ACC112 (cell line): ENCODE results near the gene C2CD3.

Source experiments
- H2AFZ ChIP-seq: fragments of 200-600 bp; sonication (generic); one replicate; pipeline ENCODE4 v1.6.0; 2017; ENCODE audit warnings: antibody characterized with exemption, low read length; ENCODE audit not compliant: unreplicated experiment
- H3K27ac ChIP-seq: fragments of 200-600 bp; sonication (generic); 2 replicates; pipeline ENCODE4 v1.5.1; 2014; ENCODE audit warnings: low read depth, mild to moderate bottlenecking, antibody characterized with exemption, low read length, moderate library complexity
- H3K27me3 ChIP-seq: fragments of 200-600 bp; sonication (generic); 2 replicates; pipeline ENCODE4 v1.6.1; 2014; ENCODE audit warnings: mild to moderate bottlenecking, antibody characterized with exemption, low read length, moderate library complexity, mixed read lengths; ENCODE audit not compliant: insufficient read depth
- H3K36me3 ChIP-seq: fragments of 200-600 bp; sonication (generic); 2 replicates; pipeline ENCODE4 v1.6.1; 2016; ENCODE audit warnings: mild to moderate bottlenecking, antibody characterized with exemption, low read length, moderate library complexity, mixed read lengths; ENCODE audit not compliant: insufficient read depth
- H3K4me1 ChIP-seq: fragments of 200-600 bp; sonication (generic); one replicate; pipeline ENCODE4 v1.6.1; 2016; ENCODE audit warnings: low read length, mixed read lengths; ENCODE audit not compliant: insufficient read depth, unreplicated experiment, control insufficient read depth
- H3K4me3 ChIP-seq: fragments of 200-600 bp; sonication (generic); 2 replicates; pipeline ENCODE4 v1.5.1; 2014; ENCODE audit warnings: mild to moderate bottlenecking, low read depth, low read length
- H3K79me2 ChIP-seq: fragments of 200-600 bp; sonication (generic); one replicate; pipeline ENCODE4 v1.6.0; 2016; ENCODE audit warnings: low read length; ENCODE audit not compliant: control insufficient read depth, unreplicated experiment, insufficient read depth

The C2CD3 gene, protein sequence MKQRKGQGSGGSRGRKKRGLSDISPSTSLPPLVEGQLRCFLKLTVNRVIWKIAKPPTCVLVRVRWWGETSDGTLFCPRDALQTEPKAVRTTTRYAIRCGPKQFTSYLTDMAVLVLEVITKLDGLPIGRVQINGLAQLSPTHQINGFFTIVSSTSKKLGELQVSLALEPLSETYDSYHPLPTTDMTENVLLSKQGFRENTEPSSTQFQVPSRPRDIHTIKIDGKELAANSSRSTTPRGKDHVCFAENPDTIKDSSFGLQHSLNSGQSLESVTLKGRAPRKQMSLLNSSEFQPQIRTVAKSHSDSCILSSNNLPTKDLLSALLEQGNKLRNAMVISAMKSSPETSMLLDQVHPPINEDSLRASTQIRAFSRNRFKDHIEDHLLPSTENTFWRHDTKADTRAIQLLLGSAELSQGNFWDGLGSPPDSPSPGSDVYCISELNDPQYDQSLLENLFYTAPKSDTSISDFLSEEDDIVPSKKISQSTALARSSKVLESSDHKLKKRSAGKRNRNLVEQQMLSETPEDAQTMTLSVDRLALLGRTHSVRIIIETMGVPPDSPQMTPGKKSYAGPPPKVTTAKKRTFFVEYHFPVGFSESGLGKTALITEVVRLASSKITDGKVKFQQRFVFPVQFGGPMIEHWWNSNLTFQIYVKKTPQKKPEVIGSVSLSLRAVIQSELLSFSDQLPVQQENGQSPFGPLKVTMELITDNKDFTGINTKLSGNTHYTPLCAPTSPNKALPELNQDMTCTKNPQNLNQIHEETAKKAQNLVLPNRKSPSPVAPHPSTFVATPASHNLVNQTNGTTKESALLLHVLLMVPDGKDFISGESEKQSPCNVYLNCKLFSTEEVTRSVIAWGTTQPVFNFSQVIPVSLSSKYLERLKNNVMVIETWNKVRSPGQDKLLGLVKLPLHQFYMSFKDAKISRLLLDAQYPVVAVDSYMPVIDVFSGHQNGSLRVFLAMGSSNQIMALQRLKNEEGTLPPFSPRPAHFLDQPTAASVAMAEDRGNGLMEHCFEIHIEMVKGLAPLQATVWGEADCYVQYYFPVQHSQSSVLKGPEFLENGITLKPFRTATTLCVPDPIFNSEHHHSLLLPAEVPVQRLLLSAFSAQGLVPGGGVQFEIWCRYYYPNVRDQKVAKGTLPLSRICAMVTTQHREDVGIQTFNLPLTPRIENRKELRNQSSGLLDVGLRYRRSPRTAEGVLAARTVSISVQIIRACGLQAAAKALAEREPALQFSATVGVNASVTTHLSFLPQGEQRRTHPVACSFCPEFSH (N-terminal part only)

DNA sequence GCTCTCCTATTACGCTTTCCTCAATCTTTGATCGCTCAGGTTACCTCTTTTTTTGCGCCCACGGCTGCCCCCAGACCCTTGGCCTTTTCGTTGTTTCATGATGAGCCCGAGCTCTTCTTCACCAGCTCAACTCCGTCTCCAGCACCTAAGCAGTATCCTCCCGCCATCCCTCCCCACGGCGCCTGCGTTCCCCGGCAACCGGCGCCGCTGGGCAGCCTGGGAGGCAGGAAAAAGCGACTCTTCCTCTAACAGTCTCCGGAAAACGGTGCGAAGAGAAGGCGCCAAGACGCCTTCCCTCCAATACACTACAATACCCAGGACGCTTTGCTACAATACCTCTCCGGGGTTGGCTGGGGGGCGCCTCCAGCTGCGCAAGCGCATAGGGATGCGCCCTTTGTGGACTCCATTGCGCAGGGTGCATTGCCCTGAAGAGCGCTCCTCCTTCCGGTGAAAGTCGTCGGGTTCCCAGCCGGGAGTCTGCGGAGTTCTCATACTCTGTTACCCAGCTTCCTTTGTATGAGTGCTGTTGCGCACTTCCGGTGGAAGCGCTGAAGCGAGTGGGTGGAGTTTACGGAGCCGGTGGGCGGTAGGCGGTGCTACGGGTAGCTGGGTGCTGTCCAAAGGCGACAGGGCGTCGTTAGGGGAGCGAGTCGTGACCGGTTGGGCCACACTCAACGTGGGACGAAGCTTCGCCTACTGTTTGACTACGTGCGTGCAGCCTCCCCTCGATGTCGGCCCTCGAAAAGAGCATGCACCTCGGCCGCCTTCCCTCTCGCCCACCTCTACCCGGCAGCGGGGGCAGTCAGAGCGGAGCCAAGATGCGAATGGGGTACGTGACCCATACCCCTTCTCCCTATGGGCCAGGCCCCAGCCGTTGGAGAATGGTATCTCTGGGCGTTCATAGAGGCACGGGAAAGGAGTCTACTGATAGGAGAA is at the start of gene C2CD3, which contains the start of gene PPME1:
Gene C2CD3 (minus strand): TSS at position 309 of the 936 bp plus-strand sequence. CDS start 210 bp downstream, at position 99.
Gene PPME1 (plus strand): TSS at position 596 of the 936 bp plus-strand sequence. CDS start 133 bp downstream, at position 729.
- peaks cover 67% of the 10 kb centered on the region for H3K79me2 ChIP-seq
- peaks cover 16% of the 10 kb centered on the region for H3K36me3 ChIP-seq
- H3K27ac ChIP-seq: peak within 1 kb of the TSS; percentile 80
- peak within 1 kb of the TSS; percentile 98 for H2AFZ ChIP-seq
- H3K4me1 ChIP-seq: peaks cover 32% of the 10 kb centered on the region
- H3K4me3 ChIP-seq: peak within 1 kb of the TSS; percentile 98
- H3K27me3 ChIP-seq: no peaks in the 10 kb centered on the region

DNA sequence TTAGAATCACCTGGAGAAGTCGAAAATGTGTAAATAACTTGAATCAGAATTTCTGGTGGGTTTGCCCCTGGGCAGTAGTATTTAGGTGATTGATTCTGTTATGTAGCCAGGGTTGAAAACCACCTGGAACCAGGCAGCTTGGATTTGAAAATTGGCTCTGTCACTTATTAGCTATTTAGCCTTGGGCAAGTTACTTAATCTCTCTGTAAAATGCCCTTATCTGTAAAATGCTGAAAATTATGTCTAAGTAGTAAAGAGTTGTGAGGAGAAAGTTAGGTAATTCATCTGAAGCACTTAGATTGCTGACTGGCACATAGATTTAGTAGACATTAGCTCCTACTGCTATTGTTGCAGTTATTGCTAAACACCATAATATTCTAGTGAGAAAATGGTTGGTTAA is 49.6 kb upstream of the C2CD3 start:
- H3K36me3 ChIP-seq: peaks cover 22% of the 10 kb centered on the region
- H3K27me3 ChIP-seq: no peaks in the 10 kb centered on the region
- H2AFZ ChIP-seq: no peak overlapping the region
- H3K79me2 ChIP-seq: no peaks in the 10 kb centered on the region
- no peak overlapping the region for H3K4me3 ChIP-seq
- no peak overlapping the region for H3K27ac ChIP-seq
- no peaks in the 10 kb centered on the region for H3K4me1 ChIP-seq

DNA sequence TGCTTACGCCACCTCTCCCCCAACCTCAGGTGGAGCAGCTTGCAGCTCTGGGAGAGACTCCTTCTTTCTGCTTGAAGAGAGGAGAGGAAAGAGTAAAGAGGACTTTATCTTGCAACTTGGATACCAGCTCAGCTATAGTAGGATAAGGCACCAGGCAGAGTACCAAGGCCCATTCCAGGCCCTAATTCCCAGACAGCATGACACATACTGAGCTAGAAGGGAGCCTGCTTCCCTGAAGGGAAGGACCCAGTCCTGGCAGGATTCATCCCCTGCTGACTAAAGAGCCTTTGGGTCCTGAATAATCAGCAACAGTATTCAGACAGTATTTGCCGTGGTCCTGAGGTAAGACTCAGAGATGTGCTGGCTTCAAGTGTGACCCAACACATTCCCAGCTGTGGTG is 41.7 kb upstream of the C2CD3 start:
- Histone ChIP-seq H3K4me1 (no peaks in the 10 kb centered on the region), H3K27ac (no peak overlapping the region), H3K79me2 (no peaks in the 10 kb centered on the region), H3K36me3 (peaks cover 56% of the 10 kb centered on the region), H3K27me3 (no peaks in the 10 kb centered on the region), H2AFZ (no peak overlapping the region), H3K4me3 (no peak overlapping the region)

DNA sequence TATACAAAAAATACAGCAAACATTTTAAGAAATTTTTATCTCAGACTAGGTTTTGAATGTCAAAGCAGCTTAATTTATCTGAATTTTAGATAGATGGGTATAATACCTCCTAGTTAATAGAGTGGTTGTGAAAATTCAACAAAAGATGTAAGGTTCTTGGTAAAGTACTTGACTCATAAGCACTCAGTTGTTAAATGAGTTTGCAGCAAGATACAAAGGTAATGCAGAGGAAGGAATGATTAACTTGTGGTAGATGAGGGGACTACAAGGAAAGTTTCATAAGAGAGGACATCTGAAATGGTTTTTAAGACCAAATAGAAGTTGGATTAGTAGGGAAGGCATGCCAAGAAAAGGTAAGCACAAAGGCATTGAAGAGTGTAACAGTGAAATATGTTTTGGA is 37.7 kb upstream of the C2CD3 start:
- H3K27me3 ChIP-seq: no peaks in the 10 kb centered on the region
- no peaks in the 10 kb centered on the region for H3K79me2 ChIP-seq
- H3K4me3 ChIP-seq: no peak overlapping the region
- no peak overlapping the region for H2AFZ ChIP-seq
- H3K27ac ChIP-seq: no peak overlapping the region
- no peaks in the 10 kb centered on the region for H3K4me1 ChIP-seq
- peaks cover 58% of the 10 kb centered on the region for H3K36me3 ChIP-seq

DNA sequence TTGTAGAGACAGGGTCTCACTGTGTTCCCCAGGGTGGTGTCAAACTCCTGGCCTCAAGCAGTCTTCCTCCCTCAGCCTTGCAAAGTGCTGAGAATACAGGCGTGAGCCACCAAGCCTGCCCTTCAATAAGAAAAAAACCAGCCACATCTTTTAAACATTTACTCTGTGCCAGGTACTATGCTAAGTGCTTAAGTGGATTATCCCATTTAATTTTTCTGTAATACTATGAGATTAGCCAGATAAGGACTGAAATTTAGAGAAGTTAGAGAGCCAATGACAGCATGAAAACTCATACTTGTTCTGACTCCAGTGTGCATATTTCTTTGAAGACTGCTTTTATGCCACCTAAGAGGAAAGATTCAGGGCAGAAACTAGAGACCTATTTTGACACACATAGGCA is 35.9 kb upstream of the C2CD3 start:
- Histone ChIP-seq H3K4me3 (no peak overlapping the region), H3K79me2 (peaks cover 3% of the 10 kb centered on the region), H2AFZ (no peak overlapping the region), H3K27ac (no peak overlapping the region), H3K36me3 (peaks cover 46% of the 10 kb centered on the region), H3K4me1 (no peaks in the 10 kb centered on the region), H3K27me3 (no peaks in the 10 kb centered on the region)

DNA sequence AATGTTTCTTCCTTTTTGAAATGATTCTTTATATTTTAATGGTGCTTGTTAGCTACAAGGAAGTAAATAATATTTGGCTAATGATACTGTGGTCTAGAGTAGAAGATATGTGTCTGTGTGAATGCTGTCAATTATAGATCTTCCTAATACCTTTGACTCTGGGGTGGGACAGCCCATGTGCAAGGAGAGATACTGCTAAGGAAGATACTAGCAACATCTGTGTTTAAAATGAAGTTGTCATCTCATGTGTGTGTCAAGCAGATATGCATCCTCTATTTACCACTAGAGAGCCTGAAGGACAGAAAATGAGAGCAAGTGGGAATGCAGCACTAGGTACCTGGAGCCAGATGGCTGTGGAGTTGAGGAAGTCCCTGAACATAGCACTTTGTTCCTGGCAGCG is 34.4 kb upstream of the C2CD3 start:
- Histone ChIP-seq H3K79me2 (peaks cover 5% of the 10 kb centered on the region), H3K4me3 (no peak overlapping the region), H3K27me3 (no peaks in the 10 kb centered on the region), H3K36me3 (peaks cover 31% of the 10 kb centered on the region), H3K27ac (no peak overlapping the region), H2AFZ (no peak overlapping the region), H3K4me1 (no peaks in the 10 kb centered on the region)

DNA sequence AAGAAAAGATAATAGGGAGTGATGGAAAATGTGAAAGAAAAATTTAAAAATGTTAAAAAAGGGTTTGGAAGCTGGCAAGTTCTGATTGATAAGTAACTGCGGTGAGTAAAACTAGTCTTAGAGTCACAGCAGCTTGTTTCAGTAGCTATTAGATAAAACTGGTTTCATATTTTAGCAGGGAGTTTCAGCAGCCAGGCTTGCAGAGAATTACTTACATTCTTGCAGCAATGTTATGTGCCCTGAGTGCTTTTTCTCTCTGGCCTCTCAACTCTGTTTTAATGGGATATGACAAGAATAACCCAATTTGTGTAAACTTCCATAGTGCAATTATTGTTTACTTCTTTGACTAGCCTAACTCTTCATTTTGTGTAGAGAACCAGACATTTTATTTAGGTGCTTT is 33.9 kb upstream of the C2CD3 start:
- peaks cover 5% of the 10 kb centered on the region for H3K79me2 ChIP-seq
- H3K36me3 ChIP-seq: peaks cover 26% of the 10 kb centered on the region
- no peak overlapping the region for H2AFZ ChIP-seq
- no peaks in the 10 kb centered on the region for H3K4me1 ChIP-seq
- no peak overlapping the region for H3K27ac ChIP-seq
- no peaks in the 10 kb centered on the region for H3K27me3 ChIP-seq
- no peak overlapping the region for H3K4me3 ChIP-seq

DNA sequence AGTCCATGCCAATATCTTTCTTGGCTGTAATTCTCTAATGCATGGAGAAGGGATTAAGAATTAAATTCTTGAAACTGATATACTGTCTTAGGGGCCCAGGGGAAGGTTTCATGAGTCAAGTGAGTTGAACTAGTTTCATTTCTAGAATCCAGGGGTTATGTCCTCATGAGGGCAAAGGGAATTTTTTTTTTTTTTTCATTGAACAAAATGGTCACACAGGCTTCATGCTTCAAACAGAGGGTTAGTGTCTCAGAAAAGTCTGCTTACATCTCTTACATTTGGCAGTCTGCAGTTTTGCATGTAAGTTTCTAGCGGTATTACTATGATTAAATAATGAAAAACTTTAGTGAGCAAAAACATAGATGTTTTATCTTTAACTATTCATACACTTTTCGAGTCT is 33.2 kb upstream of the C2CD3 start:
- no peaks in the 10 kb centered on the region for H3K27me3 ChIP-seq
- no peak overlapping the region for H3K4me3 ChIP-seq
- H2AFZ ChIP-seq: no peak overlapping the region
- H3K27ac ChIP-seq: no peak overlapping the region
- H3K79me2 ChIP-seq: peaks cover 5% of the 10 kb centered on the region
- H3K36me3 ChIP-seq: peaks cover 21% of the 10 kb centered on the region; the same call in 1 of the 2 replicates
- H3K4me1 ChIP-seq: no peaks in the 10 kb centered on the region

DNA sequence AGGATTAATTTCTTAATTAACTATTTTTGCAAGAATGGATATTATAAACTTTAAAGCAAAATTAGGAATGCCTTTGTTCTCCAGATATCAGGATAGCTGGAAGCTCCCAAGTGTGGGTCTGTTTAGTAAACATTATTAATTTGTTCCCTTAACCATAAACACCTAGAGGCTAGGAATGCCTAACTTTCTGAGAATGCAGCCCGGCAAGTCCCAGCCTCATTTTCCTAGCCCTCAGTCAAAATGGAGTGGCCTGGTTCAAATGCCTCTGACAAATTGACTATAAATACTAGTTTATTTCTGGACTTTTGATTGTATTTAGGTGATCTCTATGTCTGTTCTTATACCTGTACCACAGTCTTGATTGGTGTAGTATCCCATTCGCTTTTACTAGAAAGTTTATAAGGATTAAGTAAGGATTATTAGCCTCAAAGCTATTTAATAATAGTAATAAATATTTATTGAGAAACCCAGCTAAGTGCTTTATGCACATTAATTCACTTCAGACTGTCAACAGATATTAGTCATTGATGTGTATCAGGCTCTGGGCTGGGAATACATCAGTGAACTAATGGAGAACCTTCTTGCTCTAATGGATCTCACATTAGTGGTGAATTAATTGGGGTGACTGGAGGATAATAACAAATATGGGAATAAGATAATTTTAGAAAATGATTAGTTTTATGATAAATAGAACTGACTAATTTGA is 26.1 kb upstream of the C2CD3 start:
- Histone ChIP-seq H3K4me3 (no peak overlapping the region), H3K79me2 (peaks cover 25% of the 10 kb centered on the region), H3K36me3 (peaks cover 15% of the 10 kb centered on the region), H2AFZ (no peak overlapping the region), H3K27ac (no peak overlapping the region), H3K27me3 (no peaks in the 10 kb centered on the region), H3K4me1 (peaks cover 9% of the 10 kb centered on the region)
